ENCODE measurements around the gene USP6. TPM values are rescaled to one million over a fixed set of nuclear protein-coding genes. Genes with fewer than 3 reads are reported as not detected.

The USP6 gene
- total RNA-seq, 1 experiment from 2014 or later, result 0.10 TPM

- ATAC-seq, result no peak
Observed at GRCh38 chr17:5211458-5211857, 95.6 kb downstream of the USP6 start.

More at GRCh38 chr17:5211458-5211857, 95.6 kb downstream of the USP6 start:
- Histone ChIP-seq H4K20me1 (ENCODE audit: insufficient read depth) (no peaks in the 10 kb centered on the region), H2AFZ (ENCODE audit: low read depth, low read length, poor library complexity, severe bottlenecking) (no peak overlapping the region), H3K79me2 (ENCODE audit: insufficient read depth, low read length) (no peaks in the 10 kb centered on the region), H3K9me2 (ENCODE audit: insufficient read depth) (no peaks in the 10 kb centered on the region), H3K27me3 (ENCODE audit: insufficient read depth, low read length) (no peaks in the 10 kb centered on the region), H3K4me2 (ENCODE audit: low read length) (no peak overlapping the region), H3K4me1 (ENCODE audit: control insufficient read depth in 1 of 2, insufficient read depth in 2 of 2, low read length in 2 of 2) (no peaks in the 10 kb centered on the region), H3K4me3 (replicated peaks in 1 of 2; ENCODE audit: low read depth in 1 of 2, low read length in 2 of 2) (no peak overlapping the region), H3K27ac (ENCODE audit: low read depth, low read length) (no peak overlapping the region), H3K9ac (ENCODE audit: low read length) (no peak overlapping the region), H3K36me3 (ENCODE audit: control insufficient read depth in 1 of 2, insufficient read depth in 2 of 2, low read length in 2 of 2) (no peaks in the 10 kb centered on the region), H3K9me3 (ENCODE audit: control insufficient read depth in 1 of 2, insufficient read depth in 1 of 2, low read depth in 1 of 2, low read length in 2 of 2) (no peaks in the 10 kb centered on the region)
- ChIA-PET POLR2A (no interaction called here), RAD21 (ENCODE audit: low non-redundant PET in 1 of 2, low total read pairs in 2 of 2, uncharacterized antibody in 2 of 2, unreplicated experiment in 2 of 2) (no interaction called here), CTCF (no interaction called here)
- DNase-seq (ENCODE audit: low read depth, low spot score), result no peak
- TF ChIP-seq TCF7L2 (IDR thresholded peaks at IDR 0.05; ENCODE audit: borderline replicate concordance, extremely low read depth, insufficient read depth, insufficient read length) (no peak), SP1 (IDR thresholded peaks at IDR 0.05; ENCODE audit: low read depth) (no peak), POLR2A (IDR thresholded peaks at IDR 0.05; ENCODE audit: borderline replicate concordance, extremely low read depth, insufficient read depth, insufficient read length) (no peak), ZNF274 (IDR thresholded peaks at IDR 0.05; ENCODE audit: low read depth, low read length) (no peak), REST (IDR thresholded peaks at IDR 0.05; ENCODE audit: low read depth) (no peak), YY1 (IDR thresholded peaks at IDR 0.05; ENCODE audit: extremely low read depth, insufficient replicate concordance, low read depth, low read length) (no peak), ELF1 (IDR thresholded peaks at IDR 0.05; ENCODE audit: borderline replicate concordance, low read depth) (no peak), ZBTB33 (IDR thresholded peaks at IDR 0.05; ENCODE audit: extremely low read depth, insufficient replicate concordance, low read length) (no peak), CEBPB (IDR thresholded peaks at IDR 0.05; ENCODE audit: low read depth) (no peak), ATF3 (IDR thresholded peaks at IDR 0.05) (no peak), EZH2phosphoT487 (IDR thresholded peaks at IDR 0.05; ENCODE audit: borderline replicate concordance) (no peak), RAD21 (IDR thresholded peaks at IDR 0.05; ENCODE audit: low read depth) (no peak), POLR2AphosphoS5 (IDR thresholded peaks at IDR 0.05; ENCODE audit: low read depth, low read length) (no peak), SRF (IDR thresholded peaks at IDR 0.05; ENCODE audit: low read depth) (no peak), MAX (IDR thresholded peaks at IDR 0.05) (no peak)
- intact Hi-C loops (cut with micrococcal nuclease), result no loop called here
- BruUV-seq (replicated peaks), result no TSS peak
